Pancreas (tissue), 10 donors: ENCODE measurements around the gene GPR45. TPM values are rescaled to one million over a fixed set of nuclear protein-coding genes. Genes with fewer than 3 reads are reported as not detected.
A peak's percentile ranks its signal among the peaks of the same experiment; 100 is the strongest.

Experiments
- ATAC-seq, 4 donors: fragments of 200-7000 bp; cut with Tn5 transposase; one replicate each; pipeline versions ENCODE4 v1.8.0 to v1.9.1; 2020; ENCODE audit warnings: mild to moderate bottlenecking in 4 of 4, moderate library complexity in 4 of 4
- DNase-seq, 6 donors: peaks; one replicate each; pipeline ENCODE4 v3.0.0-alpha.2; 2020
- FAIRE-seq: peaks from 2 replicates; lab custom pipeline; 2012; peaks lifted over from hg19 to GRCh38; lab: Jason Lieb, UNC
- H3K27ac ChIP-seq, 4 donors: fragments of 200-600 bp; sonication (generic); 1 replicate in 3 of 4; 2 replicates in 1 of 4; pipeline versions ENCODE4 v1.5.0 to v1.8.0; 2020
- H3K27me3 ChIP-seq, 4 donors: fragments of 200-600 bp; one replicate each; pipeline ENCODE4 v1.8.0; 2021
- H3K36me3 ChIP-seq, 3 donors: fragments of 200-600 bp; sonication (generic) in 1 of 3; one replicate each; pipeline versions ENCODE4 v1.5.0 to v1.8.0; 2020 to 2021
- H3K4me1 ChIP-seq, 3 donors: fragments of 200-600 bp; one replicate each; pipeline ENCODE4 v1.8.0; 2021
- H3K4me3 ChIP-seq, 4 donors: fragments of 200-600 bp; sonication (generic) in 2 of 4; one replicate each; pipeline versions ENCODE4 v1.5.0 to v1.8.0; 2020 to 2021
- H3K9me3 ChIP-seq, 4 donors: fragments of 200-600 bp; one replicate each; pipeline ENCODE4 v1.8.0; 2021
- WGBS, 2 donors: extraction: QIAGEN DNeasy Blood & Tissue Kit; methylation state at CpG; one replicate each; pipeline ENCODE4 v1.1.7; 2013; 5-methylcytosine and 5-hydroxymethylcytosine counted together
- intact Hi-C, 3 donors: fragments of 100-400 bp; cut with DNase I; formaldehyde crosslinking; loops; one replicate each; pipeline versions ENCODE4 v1.11.1 to v1.14.2; 2022
- polyA plus RNA-seq, 2 donors: library from polyadenylated mRNA; stranded (reverse); fragments of 200-250 nt; gene quantifications; one replicate each; pipeline ENCODE4 v1.2.3, GENCODE V29; 2013
- total RNA-seq, 6 donors: library from RNA; stranded (reverse); fragmentation: NEBNext Ultra II Directional in 4 of 6; extraction: Animal tissue kit (Norgen Biotek cat#: 25700) in 4 of 6; gene quantifications; one replicate each; pipeline versions ENCODE4 v1.2.1 to v1.2.4, GENCODE V29; 2021 to 2023
- TF ChIP-seq, protein P1 (sequence below), 4 donors: fragments of 200-600 bp; sonication (generic) in 3 of 4; IDR thresholded peaks; one replicate each; pipeline versions ENCODE4 v1.5.0 to v1.8.0; 2021; ENCODE audit warnings: antibody characterized with exemption in 4 of 4
- donor health status: healthy with polysubstance abuse.
- donor health status: DM: no; HTN: no; CAD: no; lungs with moderate emphysema.
- donor health status: DM: no; HTN: no; CAD: no.
- donor health status: control.
- donor health status: control.
- donor health status: Bipolar disorder and iron deficiency.
- donor health status: DM: yes; HTN: yes; CAD: no.
- donor health status: DM: no; HTN: no; CAD: no.
- donor health status: DM: no; HTN: no; CAD: no.
- donor health status: DM: yes; HTN: yes; CAD: no.

The GPR45 gene
- total and polyA plus RNA-seq, 8 donors, result 0.09 TPM; not detected in 7

DNA sequence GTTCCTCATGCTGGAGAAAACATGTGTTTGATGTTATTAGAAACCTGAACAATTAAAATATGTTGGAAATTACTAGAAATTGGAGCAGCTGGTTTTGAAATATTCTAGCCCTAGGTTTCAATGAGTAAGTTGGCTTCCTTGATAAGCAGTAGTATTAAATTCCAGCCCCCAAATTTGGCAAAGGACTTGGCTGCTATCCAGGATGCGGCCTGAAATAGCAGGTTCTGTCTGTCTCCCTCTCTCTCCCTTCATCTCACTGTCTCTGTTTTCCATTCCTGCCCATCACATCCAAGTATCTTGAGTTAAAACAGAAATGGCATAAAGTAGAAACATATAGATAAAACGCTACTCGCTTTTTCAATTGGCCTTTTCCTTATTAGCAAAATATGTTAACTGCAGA lies 20.9 kb upstream of the GPR45 start:
- FAIRE-seq (no peak), DNase-seq (no peak), ATAC-seq (no peak)
- intact Hi-C loops, result no loop called here
- H3K4me3 ChIP-seq, result no peak overlapping the region
- H3K27me3 ChIP-seq, result no peaks in the 10 kb centered on the region
- no peaks in the 10 kb centered on the region for H3K9me3 ChIP-seq
- no peaks in the 10 kb centered on the region for H3K4me1 ChIP-seq
- H3K27ac ChIP-seq, result no peak overlapping the region
- no peaks in the 10 kb centered on the region for H3K36me3 ChIP-seq
- 77 to 84% methylated on average over 3 of the region's 3 CpGs for WGBS, 2 donors
- TF ChIP-seq, protein P1, sequence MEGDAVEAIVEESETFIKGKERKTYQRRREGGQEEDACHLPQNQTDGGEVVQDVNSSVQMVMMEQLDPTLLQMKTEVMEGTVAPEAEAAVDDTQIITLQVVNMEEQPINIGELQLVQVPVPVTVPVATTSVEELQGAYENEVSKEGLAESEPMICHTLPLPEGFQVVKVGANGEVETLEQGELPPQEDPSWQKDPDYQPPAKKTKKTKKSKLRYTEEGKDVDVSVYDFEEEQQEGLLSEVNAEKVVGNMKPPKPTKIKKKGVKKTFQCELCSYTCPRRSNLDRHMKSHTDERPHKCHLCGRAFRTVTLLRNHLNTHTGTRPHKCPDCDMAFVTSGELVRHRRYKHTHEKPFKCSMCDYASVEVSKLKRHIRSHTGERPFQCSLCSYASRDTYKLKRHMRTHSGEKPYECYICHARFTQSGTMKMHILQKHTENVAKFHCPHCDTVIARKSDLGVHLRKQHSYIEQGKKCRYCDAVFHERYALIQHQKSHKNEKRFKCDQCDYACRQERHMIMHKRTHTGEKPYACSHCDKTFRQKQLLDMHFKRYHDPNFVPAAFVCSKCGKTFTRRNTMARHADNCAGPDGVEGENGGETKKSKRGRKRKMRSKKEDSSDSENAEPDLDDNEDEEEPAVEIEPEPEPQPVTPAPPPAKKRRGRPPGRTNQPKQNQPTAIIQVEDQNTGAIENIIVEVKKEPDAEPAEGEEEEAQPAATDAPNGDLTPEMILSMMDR (IDR thresholded peaks at IDR 0.05), result no peak

DNA sequence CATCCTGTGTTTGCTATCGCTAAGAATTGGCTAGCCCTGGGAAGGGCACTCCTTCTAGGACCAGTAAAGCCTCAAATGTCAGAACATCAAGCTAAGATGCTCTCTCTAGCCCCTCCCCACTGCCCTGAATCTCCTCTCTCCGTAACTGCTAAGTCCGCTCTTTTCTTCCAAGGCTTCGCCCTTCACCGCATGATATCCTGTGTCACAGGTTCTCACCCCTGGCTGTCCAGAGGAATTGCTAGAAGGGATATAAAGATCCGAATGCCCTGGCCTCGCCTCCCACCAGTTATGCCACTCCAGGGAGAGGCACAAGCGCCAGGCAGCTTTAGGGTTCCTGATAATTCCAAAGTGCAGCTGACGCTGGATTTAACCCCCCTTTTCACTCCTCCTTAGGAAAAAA lies 17.1 kb upstream of the GPR45 start:
- TF ChIP-seq, protein P1 (IDR thresholded peaks at IDR 0.05), result no peak
- H3K4me3 ChIP-seq, result no peak overlapping the region
- intact Hi-C loops, result no loop called here
- ATAC-seq (no peak), FAIRE-seq (no peak), DNase-seq (no peak)
- H3K27ac ChIP-seq, result no peak overlapping the region
- H3K36me3 ChIP-seq, result no peaks in the 10 kb centered on the region
- no peaks in the 10 kb centered on the region for H3K27me3 ChIP-seq
- 71 to 76% methylated on average over 9 of the region's 9 CpGs for WGBS, 2 donors
- H3K9me3 ChIP-seq, result no peaks in the 10 kb centered on the region
- no peaks in the 10 kb centered on the region for H3K4me1 ChIP-seq

DNA sequence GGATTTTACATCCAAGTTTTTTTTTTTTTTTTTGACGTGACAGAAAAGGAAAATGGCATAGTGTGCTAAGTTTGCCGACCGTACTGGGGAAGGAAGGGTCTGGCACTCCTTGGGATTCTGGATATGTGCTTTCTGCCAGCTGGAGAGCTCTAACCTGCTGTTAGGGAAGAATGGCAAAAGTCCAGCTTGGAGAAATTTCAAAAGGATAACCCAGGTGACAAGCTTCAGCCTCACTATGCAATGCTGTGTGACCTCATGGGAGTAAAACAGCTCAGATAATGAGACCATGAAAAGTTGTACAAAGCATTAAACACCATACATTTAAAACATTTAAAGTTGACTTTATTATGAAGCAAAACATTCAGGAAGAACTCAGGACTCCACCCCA lies 10.3 kb upstream of the GPR45 start:
- no peaks in the 10 kb centered on the region for H3K27me3 ChIP-seq
- no peaks in the 10 kb centered on the region for H3K9me3 ChIP-seq
- no peak for ATAC-seq
- no peaks in the 10 kb centered on the region for H3K36me3 ChIP-seq
- DNase-seq, result no peak
- FAIRE-seq, result no peak
- H3K4me1 ChIP-seq, result no peaks in the 10 kb centered on the region
- intact Hi-C loops, result loop anchor here in 1 of 3 donors (5.0 kb wide), 1 partner anchor 114 kb away; no protein-coding TSS in a partner anchor
- TF ChIP-seq, protein P1 (IDR thresholded peaks at IDR 0.05), result no peak
- 39 to 49% methylated on average over 3 of the region's 3 CpGs for WGBS, 2 donors
- H3K4me3 ChIP-seq, result no peak overlapping the region
- H3K27ac ChIP-seq, result no peak overlapping the region

DNA sequence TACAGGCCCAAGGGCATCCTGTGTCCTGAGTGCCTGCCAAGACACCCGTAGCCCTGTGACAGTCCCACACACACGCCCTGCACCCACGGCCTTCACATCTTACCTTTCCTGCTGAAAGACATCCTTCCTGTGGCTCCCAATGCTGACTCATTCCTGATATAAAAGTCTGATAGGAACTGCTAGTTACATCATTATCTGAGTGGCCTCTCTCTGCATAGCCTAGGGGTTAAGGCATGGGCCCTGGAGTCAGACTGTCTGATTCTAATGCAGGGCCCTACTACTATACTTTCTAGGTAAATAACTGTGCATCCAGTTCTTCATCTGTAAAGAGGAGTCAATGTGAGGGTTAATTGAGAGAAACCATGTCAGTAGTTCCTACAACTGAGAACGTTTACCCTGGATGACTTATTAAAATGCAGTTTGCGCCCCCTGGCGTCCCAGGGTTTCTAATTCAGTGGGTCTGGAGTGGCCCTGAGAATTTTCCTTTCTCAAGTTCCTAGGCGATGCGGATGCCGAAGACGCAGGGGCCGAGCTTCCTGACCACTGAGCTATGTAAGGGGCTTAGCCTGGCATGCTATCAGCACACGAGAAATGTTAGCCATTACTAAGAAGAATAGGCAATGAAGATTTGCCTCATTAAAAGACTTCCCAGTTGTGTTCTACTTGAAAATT lies 6.0 kb upstream of the GPR45 start:
- intact Hi-C loops, result loop anchor here in 1 of 3 donors (5.0 kb wide), 1 partner anchor 123 kb away; no protein-coding TSS in a partner anchor
- H3K4me3 ChIP-seq, result no peak overlapping the region
- WGBS, 2 donors, result 10 to 15% methylated on average over 12 of the region's 12 CpGs
- TF ChIP-seq, protein P1 (IDR thresholded peaks at IDR 0.05), result peak; percentile 24 to 61 (median 56)
- H3K4me1 ChIP-seq, result no peaks in the 10 kb centered on the region
- H3K9me3 ChIP-seq, result no peaks in the 10 kb centered on the region
- H3K27me3 ChIP-seq, result no peaks in the 10 kb centered on the region
- ATAC-seq (peak; percentile 60 to 79 (median 76)), DNase-seq (peak in 5 of 6 donors; percentile 29 to 84 (median 63)), FAIRE-seq (no peak)
- H3K36me3 ChIP-seq, result no peaks in the 10 kb centered on the region
- H3K27ac ChIP-seq, result no peak overlapping the region

DNA sequence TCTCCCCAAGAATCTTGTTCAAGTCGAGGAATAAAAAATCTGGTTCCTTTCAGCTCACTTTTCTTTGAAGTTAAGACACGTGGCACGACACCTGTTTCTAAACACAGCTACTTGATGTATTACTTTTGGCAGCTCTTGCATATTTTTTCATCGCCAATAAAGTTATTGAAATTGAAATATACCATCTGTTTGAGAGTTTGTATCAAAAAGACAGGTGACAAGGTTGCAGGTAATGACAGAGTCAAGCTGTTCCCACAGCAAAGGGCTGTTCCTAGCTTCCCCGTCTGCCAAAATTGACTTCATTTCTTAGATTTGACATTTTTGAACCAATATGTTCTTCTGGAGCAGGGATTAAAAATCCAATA lies 5.5 kb upstream of the GPR45 start:
- H3K36me3 ChIP-seq, result no peaks in the 10 kb centered on the region
- DNase-seq (no peak), ATAC-seq (no peak), FAIRE-seq (no peak)
- 34 to 53% methylated on average over 5 of the region's 5 CpGs for WGBS, 2 donors
- intact Hi-C loops, result loop anchor here in 1 of 3 donors (5.0 kb wide), 1 partner anchor 124 kb away; no protein-coding TSS in a partner anchor
- no peak overlapping the region for H3K4me3 ChIP-seq
- H3K4me1 ChIP-seq, result no peaks in the 10 kb centered on the region
- TF ChIP-seq, protein P1 (IDR thresholded peaks at IDR 0.05), result no peak
- no peaks in the 10 kb centered on the region for H3K9me3 ChIP-seq
- no peaks in the 10 kb centered on the region for H3K27me3 ChIP-seq
- no peak overlapping the region for H3K27ac ChIP-seq
